ENCODE measurements around the gene KCNA3. TPM values are rescaled to one million over a fixed set of nuclear protein-coding genes. Genes with fewer than 3 reads are reported as not detected.

Gene KCNA3
- polyA plus RNA-seq, 1 of the 3 experiments (the other 2 are of a cell fraction) = not detected

GRCh38 chr1:110689868-110690267 lies 15.1 kb upstream of the KCNA3 start:
- CTCF ChIA-PET = interaction anchor here (1.2 kb wide), 1 partner anchor 76 kb away, joined by 5 read pairs; no protein-coding TSS in a partner anchor
- H3K4me1 ChIP-seq (ENCODE audit: control insufficient read depth in 1 of 2, insufficient read depth in 2 of 2, low read depth in 1 of 2, low read length in 1 of 2) = no peaks in the 10 kb centered on the region
- H3K27me3 ChIP-seq (ENCODE audit: insufficient read depth) = no peaks in the 10 kb centered on the region
- H3F3A ChIP-seq (replicated peaks; ENCODE audit: insufficient read depth) = no peaks in the 10 kb centered on the region
- H3K9me3 ChIP-seq = no peaks in the 10 kb centered on the region
- TF ChIP-seq CTCF (IDR thresholded peaks at IDR 0.05) (no peak), MEF2A (IDR thresholded peaks at IDR 0.05; ENCODE audit: borderline replicate concordance, low read depth) (no peak), RAD21 (IDR thresholded peaks at IDR 0.05; ENCODE audit: low read length) (no peak), RFX5 (IDR thresholded peaks at IDR 0.05; ENCODE audit: low read length) (no peak), EP300 (IDR thresholded peaks at IDR 0.05; ENCODE audit: borderline replicate concordance in 1 of 2, low read depth in 1 of 2, low read length in 1 of 2) (no peak), MXI1 (IDR thresholded peaks at IDR 0.05; ENCODE audit: low read depth, low read length) (no peak), USF1 (IDR thresholded peaks at IDR 0.05; ENCODE audit: borderline replicate concordance, low read depth) (no peak), FOXM1 (IDR thresholded peaks at IDR 0.05; ENCODE audit: low read depth) (no peak), TEAD4 (IDR thresholded peaks at IDR 0.05; ENCODE audit: borderline replicate concordance, insufficient read depth) (no peak), GABPA (IDR thresholded peaks at IDR 0.05; ENCODE audit: low read depth) (no peak), FOXJ3 (CRISPR knock-in tag; IDR thresholded peaks at IDR 0.05) (no peak), USF2 (IDR thresholded peaks at IDR 0.05; ENCODE audit: borderline replicate concordance, low read depth, low read length) (no peak)
- H4K20me1 ChIP-seq (ENCODE audit: insufficient read depth) = no peaks in the 10 kb centered on the region
- no peak for DNase-seq
- H3K36me3 ChIP-seq (replicated peaks in 1 of 2; ENCODE audit: control insufficient read depth in 1 of 2, insufficient read depth in 2 of 2, low read length in 1 of 2) = no peaks in the 10 kb centered on the region
- no peak overlapping the region for H3K4me3 ChIP-seq (ENCODE audit: low read depth in 2 of 2, low read length in 1 of 2)
- no peaks in the 10 kb centered on the region for H3K9me2 ChIP-seq
- H2AFZ ChIP-seq (ENCODE audit: low read depth) = no peak overlapping the region
- no peaks in the 10 kb centered on the region for H3K79me2 ChIP-seq (ENCODE audit: insufficient read depth)
- H3K27ac ChIP-seq (ENCODE audit: low read depth in 2 of 2, low read length in 1 of 2) = no peak overlapping the region
- H3K9ac ChIP-seq = no peak overlapping the region
- POLR2A ChIA-PET = no interaction called here
- H3K4me2 ChIP-seq = no peak overlapping the region

- Histone ChIP-seq H3K27me3 (ENCODE audit: insufficient read depth) (no peaks in the 10 kb centered on the region), H3K4me2 (no peak overlapping the region), H3K9me2 (no peaks in the 10 kb centered on the region), H3K4me3 (ENCODE audit: low read depth in 2 of 2, low read length in 1 of 2) (no peak overlapping the region), H3K9ac (no peak overlapping the region), H3F3A (replicated peaks; ENCODE audit: insufficient read depth) (no peaks in the 10 kb centered on the region), H3K36me3 (replicated peaks in 1 of 2; ENCODE audit: control insufficient read depth in 1 of 2, insufficient read depth in 2 of 2, low read length in 1 of 2) (no peaks in the 10 kb centered on the region), H3K4me1 (ENCODE audit: control insufficient read depth in 1 of 2, insufficient read depth in 2 of 2, low read depth in 1 of 2, low read length in 1 of 2) (no peaks in the 10 kb centered on the region), H4K20me1 (ENCODE audit: insufficient read depth) (no peaks in the 10 kb centered on the region), H3K79me2 (ENCODE audit: insufficient read depth) (no peaks in the 10 kb centered on the region), H2AFZ (ENCODE audit: low read depth) (no peak overlapping the region), H3K9me3 (no peaks in the 10 kb centered on the region), H3K27ac (ENCODE audit: low read depth in 2 of 2, low read length in 1 of 2) (no peak overlapping the region)
- 27% methylated on average over 3 of the region's 3 CpGs for WGBS (ENCODE audit: low lambda C conversion rate)
- ChIA-PET CTCF (no interaction called here), POLR2A (no interaction called here)
- DNase-seq = no peak
- TF ChIP-seq MXI1 (IDR thresholded peaks at IDR 0.05; ENCODE audit: low read depth, low read length) = no peak
- no peak for TF ChIP-seq TEAD4 (IDR thresholded peaks at IDR 0.05; ENCODE audit: borderline replicate concordance, insufficient read depth)
- no peak for TF ChIP-seq CHD2 (IDR thresholded peaks at IDR 0.05; ENCODE audit: low read length, partially characterized antibody)
- TF ChIP-seq RAD21 (IDR thresholded peaks at IDR 0.05; ENCODE audit: low read length) = no peak
- TF ChIP-seq FOSL2 (IDR thresholded peaks at IDR 0.05; ENCODE audit: borderline replicate concordance, low read depth) = no peak
- no peak for TF ChIP-seq JUND (IDR thresholded peaks at IDR 0.05)
Observed at GRCh38 chr1:110688514-110688913, 13.8 kb upstream of the KCNA3 start.

Data from SK-N-SH (cell line).